ENCODE measurements around the gene TBXA2R. TPM values are rescaled to one million over a fixed set of nuclear protein-coding genes. Genes with fewer than 3 reads are reported as not detected.

Gene TBXA2R
- total and polyA plus RNA-seq, 2 donors (not counting 3 experiments of a cell fraction or from before 2014, with no cell fraction given) = 2.4 to 2.9 TPM

- BruUV-seq (replicated peaks) = no TSS peak
- no peaks in the 10 kb centered on the region for H3K79me2 ChIP-seq (ENCODE audit: control insufficient read depth, insufficient read depth, low read length)
- dilution Hi-C loops (cut with MboI; ENCODE audit: extremely low pct_ligation_motif_present, low sequenced_read_pairs) (no loop called here), intact Hi-C loops (cut with micrococcal nuclease) (no loop called here)
- no peak overlapping the region for H3K27ac ChIP-seq (ENCODE audit: insufficient read depth, low read depth, low read length)
- ChIA-PET CTCF (interaction anchor here (1.0 kb wide), 1 partner anchor 15 kb away, joined by 3 read pairs; no protein-coding TSS in a partner anchor), POLR2A (no interaction called here)
- peaks cover 4 to 50% of the 10 kb centered on the region in 2 experiments for H3K36me3 ChIP-seq (ENCODE audit: control insufficient read depth in 2 of 2, extremely low read depth in 1 of 2, insufficient read depth in 2 of 2, low read length in 2 of 2)
- no peak for FAIRE-seq
- no peak for DNase-seq (ENCODE audit: low read depth, low spot score)
- H3K27me3 ChIP-seq (ENCODE audit: control insufficient read depth in 2 of 2, insufficient read depth in 2 of 2, low read length in 2 of 2) = no peaks in the 10 kb centered on the region
- no peaks in the 10 kb centered on the region for H3K9me3 ChIP-seq (replicated peaks; ENCODE audit: control insufficient read depth, insufficient read depth, low read length)
- H3K4me1 ChIP-seq (ENCODE audit: control insufficient read depth, extremely low read depth, insufficient read depth, low read length) = no peaks in the 10 kb centered on the region
- H3K9ac ChIP-seq (replicated peaks; ENCODE audit: extremely low read depth, insufficient read depth, low read length) = no peak overlapping the region
- no peak for TF ChIP-seq MYC (IDR thresholded peaks at IDR 0.05; ENCODE audit: low read depth, low read length)
- no peak for TF ChIP-seq EZH2 (IDR thresholded peaks at IDR 0.05; ENCODE audit: borderline replicate concordance, low read depth, low read length, severe bottlenecking)
- TF ChIP-seq POLR2A (IDR thresholded peaks at IDR 0.05; ENCODE audit: low read depth, low read length) = no peak
- TF ChIP-seq MAX (IDR thresholded peaks at IDR 0.05; ENCODE audit: insufficient read depth, insufficient read length) = no peak
- TF ChIP-seq GATA2 (IDR thresholded peaks at IDR 0.05; ENCODE audit: insufficient read depth, insufficient read length, low read depth, low read length) = no peak
- no peak for TF ChIP-seq JUN (IDR thresholded peaks at IDR 0.05; ENCODE audit: borderline replicate concordance, insufficient read depth, insufficient read length, low read depth)
- no peak for TF ChIP-seq FOS (IDR thresholded peaks at IDR 0.05; ENCODE audit: borderline replicate concordance, insufficient read depth, low read length)
- TF ChIP-seq POLR2AphosphoS5 (IDR thresholded peaks at IDR 0.05; ENCODE audit: insufficient read depth, low read depth, low read length) = no peak
- no peak for TF ChIP-seq CTCF (IDR thresholded peaks at IDR 0.05; ENCODE audit: extremely low read depth in 1 of 2, insufficient read depth in 1 of 2, low read depth in 1 of 2, low read length in 2 of 2)
- no peak overlapping the region for H3K4me3 ChIP-seq (replicated peaks in 1 of 3; ENCODE audit: insufficient read depth in 1 of 3, low read depth in 1 of 3, low read length in 3 of 3)
- H3K9me1 ChIP-seq (replicated peaks; ENCODE audit: control insufficient read depth, extremely low read depth, insufficient read depth, low read length) = no peaks in the 10 kb centered on the region
- H2AFZ ChIP-seq (ENCODE audit: low read depth, low read length) = no peak overlapping the region
- no peak overlapping the region for H3K4me2 ChIP-seq (ENCODE audit: insufficient read depth, low read length)
- H4K20me1 ChIP-seq (replicated peaks; ENCODE audit: control insufficient read depth, extremely low read depth, insufficient read depth, low read length) = no peaks in the 10 kb centered on the region
Observed at GRCh38 chr19:3643674-3644313, 37.1 kb upstream of the TBXA2R start.

Data from endothelial cell of umbilical vein (primary cell).